ENCODE measurements around the gene PSG7.
A peak's percentile ranks its signal among the peaks of the same experiment; 100 is the strongest.
"Not testable (repeated sequence)": the region's sequence is repeated elsewhere in the genome, so short reads cannot be mapped to it uniquely, and the experiment has no call there.

PSG7 gene

GRCh38 chr19:42897729-42898128, 39.3 kb downstream of the PSG7 start:
- not testable (repeated sequence) for H3K4me2 ChIP-seq (ENCODE audit: low read depth, low read length, poor library complexity, severe bottlenecking); H2AFZ ChIP-seq (ENCODE audit: low read depth, low read length, severe bottlenecking); H3K4me3 ChIP-seq (ENCODE audit: insufficient read depth, low read length, poor library complexity, severe bottlenecking); H3K27ac ChIP-seq (ENCODE audit: low read depth, low read length); H3K36me3 ChIP-seq (ENCODE audit: low read length); H3K27me3 ChIP-seq (ENCODE audit: low read length); H4K20me1 ChIP-seq (ENCODE audit: low read depth, low read length); H3F3A ChIP-seq (ENCODE audit: insufficient read depth); H3K9ac ChIP-seq (ENCODE audit: low read length); H3K9me2 ChIP-seq (replicated peaks; ENCODE audit: insufficient read depth, low read length); H3K9me3 ChIP-seq (ENCODE audit: insufficient read depth, low read length); H3K79me2 ChIP-seq (ENCODE audit: insufficient read depth, low read length)

GRCh38 chr19:42890446-42890845, 46.6 kb downstream of the PSG7 start:
- not testable (repeated sequence) for H4K20me1 ChIP-seq (ENCODE audit: low read depth, low read length); H3K36me3 ChIP-seq (ENCODE audit: low read length); H3K79me2 ChIP-seq (ENCODE audit: insufficient read depth, low read length); H3K9me3 ChIP-seq (ENCODE audit: insufficient read depth, low read length); H3K9ac ChIP-seq (ENCODE audit: low read length); H3K4me3 ChIP-seq (ENCODE audit: insufficient read depth, low read length, poor library complexity, severe bottlenecking); H3K9me2 ChIP-seq (replicated peaks; ENCODE audit: insufficient read depth, low read length); H3K4me2 ChIP-seq (ENCODE audit: low read depth, low read length, poor library complexity, severe bottlenecking); H3K27ac ChIP-seq (ENCODE audit: low read depth, low read length); H3K27me3 ChIP-seq (ENCODE audit: low read length); H2AFZ ChIP-seq (ENCODE audit: low read depth, low read length, severe bottlenecking); H3F3A ChIP-seq (ENCODE audit: insufficient read depth)

- H3K36me3 ChIP-seq (ENCODE audit: low read length); H3K27ac ChIP-seq (ENCODE audit: low read depth, low read length); H3K4me2 ChIP-seq (ENCODE audit: low read depth, low read length, poor library complexity, severe bottlenecking); H3F3A ChIP-seq (ENCODE audit: insufficient read depth); H3K9me3 ChIP-seq (ENCODE audit: insufficient read depth, low read length); H3K9ac ChIP-seq (ENCODE audit: low read length); H3K4me3 ChIP-seq (ENCODE audit: insufficient read depth, low read length, poor library complexity, severe bottlenecking); H3K27me3 ChIP-seq (ENCODE audit: low read length); H4K20me1 ChIP-seq (ENCODE audit: low read depth, low read length); H2AFZ ChIP-seq (ENCODE audit: low read depth, low read length, severe bottlenecking); H3K79me2 ChIP-seq (ENCODE audit: insufficient read depth, low read length); H3K9me2 ChIP-seq (replicated peaks; ENCODE audit: insufficient read depth, low read length): not testable (repeated sequence)
Observed at GRCh38 chr19:42887876-42888445, 49.0 kb downstream of the PSG7 start.

GRCh38 chr19:42882730-42883129, 54.3 kb downstream of the PSG7 start:
- not testable (repeated sequence) for H3K9me2 ChIP-seq (replicated peaks; ENCODE audit: insufficient read depth, low read length); H3K4me3 ChIP-seq (ENCODE audit: insufficient read depth, low read length, poor library complexity, severe bottlenecking); H2AFZ ChIP-seq (ENCODE audit: low read depth, low read length, severe bottlenecking); H4K20me1 ChIP-seq (ENCODE audit: low read depth, low read length); H3K79me2 ChIP-seq (ENCODE audit: insufficient read depth, low read length); H3K9ac ChIP-seq (ENCODE audit: low read length); H3K36me3 ChIP-seq (ENCODE audit: low read length); H3K4me2 ChIP-seq (ENCODE audit: low read depth, low read length, poor library complexity, severe bottlenecking); H3K9me3 ChIP-seq (ENCODE audit: insufficient read depth, low read length); H3F3A ChIP-seq (ENCODE audit: insufficient read depth); H3K27ac ChIP-seq (ENCODE audit: low read depth, low read length); H3K27me3 ChIP-seq (ENCODE audit: low read length)

- H3K9ac ChIP-seq (ENCODE audit: low read length); H3F3A ChIP-seq (ENCODE audit: insufficient read depth); H3K79me2 ChIP-seq (ENCODE audit: insufficient read depth, low read length); H3K27me3 ChIP-seq (ENCODE audit: low read length); H3K36me3 ChIP-seq (ENCODE audit: low read length); H3K4me2 ChIP-seq (ENCODE audit: low read depth, low read length, poor library complexity, severe bottlenecking); H3K9me2 ChIP-seq (replicated peaks; ENCODE audit: insufficient read depth, low read length); H3K4me3 ChIP-seq (ENCODE audit: insufficient read depth, low read length, poor library complexity, severe bottlenecking); H2AFZ ChIP-seq (ENCODE audit: low read depth, low read length, severe bottlenecking); H3K9me3 ChIP-seq (ENCODE audit: insufficient read depth, low read length); H3K27ac ChIP-seq (ENCODE audit: low read depth, low read length); H4K20me1 ChIP-seq (ENCODE audit: low read depth, low read length): not testable (repeated sequence)
Observed at GRCh38 chr19:42882010-42882409, 55.0 kb downstream of the PSG7 start.

GRCh38 chr19:42881279-42881678, 55.7 kb downstream of the PSG7 start:
- not testable (repeated sequence) for H3K4me3 ChIP-seq (ENCODE audit: insufficient read depth, low read length, poor library complexity, severe bottlenecking)

GRCh38 chr19:42880621-42881020, 56.4 kb downstream of the PSG7 start:
- not testable (repeated sequence) for H3K27ac ChIP-seq (ENCODE audit: low read depth, low read length); H4K20me1 ChIP-seq (ENCODE audit: low read depth, low read length); H3K9me2 ChIP-seq (replicated peaks; ENCODE audit: insufficient read depth, low read length); H3K27me3 ChIP-seq (ENCODE audit: low read length); H3F3A ChIP-seq (ENCODE audit: insufficient read depth); H2AFZ ChIP-seq (ENCODE audit: low read depth, low read length, severe bottlenecking); H3K9ac ChIP-seq (ENCODE audit: low read length); H3K4me3 ChIP-seq (ENCODE audit: insufficient read depth, low read length, poor library complexity, severe bottlenecking); H3K4me2 ChIP-seq (ENCODE audit: low read depth, low read length, poor library complexity, severe bottlenecking); H3K79me2 ChIP-seq (ENCODE audit: insufficient read depth, low read length); H3K9me3 ChIP-seq (ENCODE audit: insufficient read depth, low read length); H3K36me3 ChIP-seq (ENCODE audit: low read length)

More at GRCh38 chr19:42881279-42881678, 55.7 kb downstream of the PSG7 start:
- not testable (repeated sequence) for H3K36me3 ChIP-seq (ENCODE audit: low read length); H3K79me2 ChIP-seq (ENCODE audit: insufficient read depth, low read length); H3K27ac ChIP-seq (ENCODE audit: low read depth, low read length); H3K9ac ChIP-seq (ENCODE audit: low read length); H4K20me1 ChIP-seq (ENCODE audit: low read depth, low read length); H3K27me3 ChIP-seq (ENCODE audit: low read length); H3F3A ChIP-seq (ENCODE audit: insufficient read depth); H2AFZ ChIP-seq (ENCODE audit: low read depth, low read length, severe bottlenecking); H3K9me2 ChIP-seq (replicated peaks; ENCODE audit: insufficient read depth, low read length); H3K9me3 ChIP-seq (ENCODE audit: insufficient read depth, low read length); H3K4me2 ChIP-seq (ENCODE audit: low read depth, low read length, poor library complexity, severe bottlenecking)
- TF ChIP-seq CTCF (IDR thresholded peaks at IDR 0.05; ENCODE audit: insufficient read depth, low read length, poor library complexity, severe bottlenecking) = peak; percentile 13

Measured in SU-DHL-6 (cell line).